Tibial nerve (tissue), 4 donors: ENCODE results near the gene TSR1. TPM values are rescaled to one million over a fixed set of nuclear protein-coding genes. Genes with fewer than 3 reads are reported as not detected.

Experiments
- DNase-seq, 2 donors: peaks; one replicate each; pipeline ENCODE4 v3.0.0-alpha.2; 2019; ENCODE audit warnings: low spot score in 2 of 2
- H3K27ac ChIP-seq, 4 donors: fragments of 200-600 bp; sonication (generic) in 3 of 4; one replicate each; pipeline ENCODE4 v1.5.1; 2017 to 2019; ENCODE audit warnings: mild to moderate bottlenecking in 1 of 4
- H3K27me3 ChIP-seq, 2 donors: fragments of 200-600 bp; sonication (generic) in 1 of 2; one replicate each; pipeline versions ENCODE4 v1.5.1 to v1.6.0; 2017 to 2019
- H3K36me3 ChIP-seq, 3 donors: fragments of 200-600 bp; sonication (generic); one replicate each; pipeline ENCODE4 v1.5.1; 2018 to 2019
- H3K4me1 ChIP-seq, 4 donors: fragments of 200-600 bp; sonication (generic) in 3 of 4; one replicate each; pipeline ENCODE4 v1.5.1; 2017 to 2019
- H3K4me3 ChIP-seq, 4 donors: fragments of 200-600 bp; sonication (generic) in 3 of 4; one replicate each; pipeline ENCODE4 v1.5.1; 2017 to 2019; ENCODE audit warnings: mild to moderate bottlenecking in 1 of 4, moderate library complexity in 1 of 4
- H3K9me3 ChIP-seq, 4 donors: fragments of 200-600 bp; sonication (generic) in 3 of 4; one replicate each; pipeline ENCODE4 v1.5.1; 2017 to 2019
- CTCF ChIP-seq, 5 experiments: fragments of 200-600 bp in 3 of 5; fragments of 450-650 bp in 2 of 5; sonication (generic) in 3 of 5; IDR thresholded peaks; one replicate each; pipeline ENCODE4 v1.5.1; 2016 to 2019; ENCODE audit warnings: antibody characterized with exemption in 5 of 5, mild to moderate bottlenecking in 3 of 5, moderate library complexity in 2 of 5
- EP300 ChIP-seq, 2 donors: sonication (generic); formaldehyde crosslinking; IDR thresholded peaks; one replicate each; pipeline ENCODE4 v1.6.1; 2017; ENCODE audit warnings: antibody characterized with exemption in 2 of 2, mild to moderate bottlenecking in 1 of 2
- POLR2A ChIP-seq, 2 donors: fragments of 450-650 bp; IDR thresholded peaks; one replicate each; pipeline ENCODE4 v1.6.1; 2017; ENCODE audit warnings: antibody characterized with exemption in 2 of 2, mild to moderate bottlenecking in 2 of 2, moderate library complexity in 2 of 2
- WGBS, 2 donors: methylation state at CpG; one replicate each; pipeline ENCODE4 v1.1.5; 2018; 5-methylcytosine and 5-hydroxymethylcytosine counted together
- total RNA-seq, 4 donors: library from RNA; depleted of rRNA; stranded (reverse); fragments of >200 nt; gene quantifications; one replicate each; pipeline ENCODE4 v1.1.0, GENCODE V29; 2016

The TSR1 gene
- total RNA-seq, 4 donors from 2014 or later = 19.6 to 35.7 (median 24.3) TPM

- DNase-seq = no peak
Observed at GRCh38 chr17:2299756-2300155, 36.5 kb downstream of the TSR1 start.

GRCh38 chr17:2299136-2299535 is 37.1 kb downstream of the TSR1 start:
- Histone ChIP-seq H3K27me3 (no peaks in the 10 kb centered on the region), H3K4me1 (peaks cover 2 to 31% (median 11%) of the 10 kb centered on the region in 4 donors), H3K4me3 (no peak overlapping the region), H3K36me3 (peaks cover 0 to 56% (median 7%) of the 10 kb centered on the region in 3 donors), H3K27ac (no peak overlapping the region), H3K9me3 (no peaks in the 10 kb centered on the region)
- TF ChIP-seq POLR2A (IDR thresholded peaks at IDR 0.05) (no peak), CTCF (IDR thresholded peaks at IDR 0.05) (no peak), EP300 (IDR thresholded peaks at IDR 0.05) (no peak)
- DNase-seq = no peak
- 97 to 98% methylated on average over 12 of the region's 12 CpGs for WGBS, 2 donors

More at GRCh38 chr17:2299756-2300155, 36.5 kb downstream of the TSR1 start:
- no peak overlapping the region for H3K4me3 ChIP-seq
- H3K9me3 ChIP-seq = no peaks in the 10 kb centered on the region
- no peak overlapping the region for H3K27ac ChIP-seq
- H3K36me3 ChIP-seq = peaks cover 0 to 50% (median 7%) of the 10 kb centered on the region in 3 donors
- no peaks in the 10 kb centered on the region for H3K27me3 ChIP-seq
- TF ChIP-seq EP300 (IDR thresholded peaks at IDR 0.05) = no peak
- no peak for TF ChIP-seq POLR2A (IDR thresholded peaks at IDR 0.05)
- no peak for TF ChIP-seq CTCF (IDR thresholded peaks at IDR 0.05)
- 91 to 95% methylated on average over 22 of the region's 22 CpGs for WGBS, 2 donors
- H3K4me1 ChIP-seq = peaks cover 2 to 37% (median 11%) of the 10 kb centered on the region in 4 donors

- Histone ChIP-seq H3K27ac (no peak overlapping the region), H3K36me3 (peaks cover 3 to 77% (median 7%) of the 10 kb centered on the region in 3 donors), H3K27me3 (no peaks in the 10 kb centered on the region), H3K4me3 (no peak overlapping the region), H3K9me3 (no peaks in the 10 kb centered on the region), H3K4me1 (peaks cover 2 to 21% (median 7%) of the 10 kb centered on the region in 4 donors)
- 88 to 92% methylated on average over 5 of the region's 5 CpGs for WGBS, 2 donors
- no peak for DNase-seq
- TF ChIP-seq EP300 (IDR thresholded peaks at IDR 0.05) (no peak), POLR2A (IDR thresholded peaks at IDR 0.05) (no peak), CTCF (IDR thresholded peaks at IDR 0.05) (no peak)
Observed at GRCh38 chr17:2297023-2297422, 39.2 kb downstream of the TSR1 start.

GRCh38 chr17:2295575-2295974 is 40.7 kb downstream of the TSR1 start:
- no peaks in the 10 kb centered on the region for H3K9me3 ChIP-seq
- H3K27ac ChIP-seq = no peak overlapping the region
- no peak for TF ChIP-seq CTCF (IDR thresholded peaks at IDR 0.05)
- no peak for TF ChIP-seq EP300 (IDR thresholded peaks at IDR 0.05)
- TF ChIP-seq POLR2A (IDR thresholded peaks at IDR 0.05) = no peak
- H3K4me1 ChIP-seq = peaks cover 0 to 6% (median 0%) of the 10 kb centered on the region in 4 donors
- DNase-seq = no peak
- peaks cover 3 to 92% (median 7%) of the 10 kb centered on the region in 3 donors for H3K36me3 ChIP-seq
- H3K4me3 ChIP-seq = no peak overlapping the region
- WGBS, 2 donors = 90 to 91% methylated on average over 1 of the region's 1 CpG
- no peaks in the 10 kb centered on the region for H3K27me3 ChIP-seq

GRCh38 chr17:2292100-2292499 is 44.2 kb downstream of the TSR1 start:
- H3K36me3 ChIP-seq = peaks cover 3 to 99% (median 14%) of the 10 kb centered on the region in 3 donors
- no peaks in the 10 kb centered on the region for H3K9me3 ChIP-seq
- no peak for DNase-seq
- no peak overlapping the region for H3K27ac ChIP-seq
- H3K4me3 ChIP-seq = no peak overlapping the region
- H3K27me3 ChIP-seq = no peaks in the 10 kb centered on the region
- peaks cover 0 to 4% (median 0%) of the 10 kb centered on the region in 4 donors for H3K4me1 ChIP-seq
- 80 to 83% methylated on average over 2 of the region's 2 CpGs for WGBS, 2 donors
- no peak for TF ChIP-seq EP300 (IDR thresholded peaks at IDR 0.05)
- no peak for TF ChIP-seq CTCF (IDR thresholded peaks at IDR 0.05)
- no peak for TF ChIP-seq POLR2A (IDR thresholded peaks at IDR 0.05)
